OCI-LY3 (cell line): ENCODE results near the gene NEK10.

Experiments used
- EZH2phosphoT487 ChIP-seq: fragments of 200-600 bp; shearing (Covaris generic); IDR thresholded peaks from 2 replicates; pipeline ENCODE4 v1.6.1; 2018; ENCODE audit warnings: antibody characterized with exemption, mixed run types, low read depth
- TF ChIP-seq, protein P1 (sequence below): fragments of 200-600, 300-600 bp; sonication (generic); IDR thresholded peaks from 2 replicates; pipeline ENCODE4 v1.5.1; 2014; ENCODE audit warnings: antibody characterized with exemption, low read length, low read depth

GRCh38 chr3:27356976-27357375, 12.2 kb downstream of the NEK10 start:
- TF ChIP-seq, protein P1, sequence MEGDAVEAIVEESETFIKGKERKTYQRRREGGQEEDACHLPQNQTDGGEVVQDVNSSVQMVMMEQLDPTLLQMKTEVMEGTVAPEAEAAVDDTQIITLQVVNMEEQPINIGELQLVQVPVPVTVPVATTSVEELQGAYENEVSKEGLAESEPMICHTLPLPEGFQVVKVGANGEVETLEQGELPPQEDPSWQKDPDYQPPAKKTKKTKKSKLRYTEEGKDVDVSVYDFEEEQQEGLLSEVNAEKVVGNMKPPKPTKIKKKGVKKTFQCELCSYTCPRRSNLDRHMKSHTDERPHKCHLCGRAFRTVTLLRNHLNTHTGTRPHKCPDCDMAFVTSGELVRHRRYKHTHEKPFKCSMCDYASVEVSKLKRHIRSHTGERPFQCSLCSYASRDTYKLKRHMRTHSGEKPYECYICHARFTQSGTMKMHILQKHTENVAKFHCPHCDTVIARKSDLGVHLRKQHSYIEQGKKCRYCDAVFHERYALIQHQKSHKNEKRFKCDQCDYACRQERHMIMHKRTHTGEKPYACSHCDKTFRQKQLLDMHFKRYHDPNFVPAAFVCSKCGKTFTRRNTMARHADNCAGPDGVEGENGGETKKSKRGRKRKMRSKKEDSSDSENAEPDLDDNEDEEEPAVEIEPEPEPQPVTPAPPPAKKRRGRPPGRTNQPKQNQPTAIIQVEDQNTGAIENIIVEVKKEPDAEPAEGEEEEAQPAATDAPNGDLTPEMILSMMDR = no peak
- TF ChIP-seq EZH2phosphoT487 = no peak
